OCI-M2 (cell line): ENCODE data around the gene DDX39B.

ENCODE experiments used
- DNase-seq: peaks from one replicate; lab custom pipeline; 2025; ENCODE audit not compliant: unreplicated experiment; lab: John Stamatoyannopoulos, UW

The DDX39B gene

DNA sequence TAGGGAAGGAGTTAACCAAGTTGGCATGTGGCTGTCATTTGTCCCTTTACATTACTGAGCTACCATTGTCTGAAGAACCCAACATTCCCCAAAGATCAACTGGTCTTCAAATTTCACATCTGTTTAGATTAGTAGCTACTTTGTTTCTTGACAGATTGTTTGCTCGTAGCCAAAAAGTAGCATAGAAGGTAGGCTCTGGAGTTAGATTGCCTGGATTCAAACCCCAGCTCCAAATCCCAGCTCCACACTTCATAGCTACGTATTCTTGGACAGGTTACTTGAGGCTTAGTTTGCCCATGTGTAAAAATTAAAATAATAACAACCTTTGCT lies 6.7 kb upstream of the DDX39B start:
- DNase-seq = no peak

- DNase-seq = no peak
Observed at GRCh38 chr6:31547727-31548543, 6.1 kb upstream of the DDX39B start.

DNA sequence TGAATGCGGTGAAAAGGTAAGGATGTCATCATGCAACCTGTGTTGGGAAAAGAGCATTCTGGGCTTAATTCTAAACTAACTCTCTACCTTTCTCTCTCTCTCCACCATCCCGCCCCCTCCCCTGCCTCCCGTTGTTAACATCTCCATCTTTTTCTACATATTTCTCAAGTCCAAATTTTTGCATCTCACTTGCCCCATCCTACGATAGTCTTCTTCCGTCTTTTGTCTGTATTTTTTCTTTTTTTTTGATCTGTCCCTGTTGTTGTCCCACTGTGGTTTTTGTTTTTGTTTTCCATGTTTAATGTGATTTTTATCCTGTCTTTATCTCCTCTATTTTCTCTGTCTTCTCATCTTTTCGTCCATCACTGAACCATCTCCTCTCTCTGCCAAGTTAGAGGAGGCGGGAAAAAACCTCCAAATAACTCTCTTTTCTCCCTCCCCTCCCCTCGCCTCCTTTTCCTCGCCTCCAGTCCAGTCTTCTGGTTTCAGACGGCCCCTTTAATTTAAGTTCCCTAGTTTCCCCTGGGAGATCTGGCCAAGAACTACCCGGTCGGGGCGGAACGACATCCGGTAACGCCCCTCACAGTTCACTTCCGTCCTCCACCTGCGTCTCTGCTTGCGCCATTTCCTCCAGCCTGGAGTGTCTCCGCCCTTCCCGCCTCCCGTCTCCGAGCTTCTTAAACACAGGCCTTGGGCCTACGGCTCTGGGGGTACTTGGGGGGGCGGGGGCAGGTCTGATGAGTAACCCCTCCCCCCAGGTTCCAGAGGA lies 5.3 kb upstream of the DDX39B start, which contains the start of gene NFKBIL1:
Gene NFKBIL1, plus strand, starts transcription at position 651 of the 769 bp plus-strand sequence. Its CDS starts 87 bp downstream, at position 738.
- peak; percentile 86 for DNase-seq

DNA sequence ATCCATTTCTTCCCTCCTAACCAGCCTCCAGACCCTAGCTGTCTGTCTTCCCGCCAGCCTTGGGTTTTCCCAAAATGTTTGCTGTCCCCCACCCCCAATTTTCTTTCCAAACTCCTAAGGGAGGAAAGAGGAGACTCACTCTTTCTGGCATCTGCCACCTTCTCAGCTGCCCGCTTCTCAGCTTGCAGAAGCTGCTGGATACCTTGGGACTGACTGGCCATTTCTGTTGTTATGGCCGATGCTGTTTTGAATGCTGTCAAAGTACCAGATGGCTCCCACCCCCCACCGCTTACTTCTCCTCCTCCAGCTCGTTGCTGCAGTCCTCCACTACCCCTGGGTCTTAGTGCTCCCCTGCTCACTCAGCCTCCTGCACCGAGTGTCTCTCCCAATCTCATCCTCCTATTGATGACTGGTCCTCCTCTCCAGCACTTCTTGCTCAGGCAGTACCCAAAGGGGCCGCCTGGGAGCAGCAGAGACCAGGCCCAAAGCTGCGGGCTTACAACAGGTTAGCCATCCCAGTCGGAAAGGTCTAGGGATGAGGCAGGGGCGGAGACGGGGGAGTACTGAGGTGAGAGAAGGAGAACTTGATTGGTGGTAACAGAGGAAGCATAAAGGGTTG lies 4.6 kb upstream of the DDX39B start, which contains the start of gene ATP6V1G2:
Gene ATP6V1G2, minus strand, starts transcription at position 270 of the 619 bp plus-strand sequence. Its CDS starts 49 bp downstream, at position 221.
- DNase-seq = peak; percentile 76

GRCh38 chr6:31545291-31545690 lies 3.5 kb upstream of the DDX39B start:
- DNase-seq = no peak

DNA sequence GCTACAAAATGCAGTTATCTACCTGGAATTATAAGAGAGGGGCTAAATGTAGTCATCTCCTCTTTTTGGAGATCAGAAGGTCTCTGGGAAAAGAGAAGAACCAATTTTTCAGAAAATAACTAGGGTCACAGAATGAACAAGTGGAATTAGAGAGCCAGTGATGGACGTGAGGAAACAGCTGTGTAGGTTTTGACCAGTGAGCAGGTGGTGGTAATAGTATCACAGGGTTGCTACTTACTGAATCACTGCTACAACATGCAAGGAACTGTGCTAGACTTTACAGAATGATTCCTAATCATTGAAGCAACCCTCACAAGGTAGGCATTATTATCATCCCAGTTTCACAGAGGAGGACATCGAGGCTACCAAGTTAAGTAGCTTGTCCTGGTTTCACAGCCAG lies 2.9 kb upstream of the DDX39B start:
- DNase-seq = no peak

GRCh38 chr6:31543639-31544038 lies 1.8 kb upstream of the DDX39B start:
- no peak for DNase-seq

DNA sequence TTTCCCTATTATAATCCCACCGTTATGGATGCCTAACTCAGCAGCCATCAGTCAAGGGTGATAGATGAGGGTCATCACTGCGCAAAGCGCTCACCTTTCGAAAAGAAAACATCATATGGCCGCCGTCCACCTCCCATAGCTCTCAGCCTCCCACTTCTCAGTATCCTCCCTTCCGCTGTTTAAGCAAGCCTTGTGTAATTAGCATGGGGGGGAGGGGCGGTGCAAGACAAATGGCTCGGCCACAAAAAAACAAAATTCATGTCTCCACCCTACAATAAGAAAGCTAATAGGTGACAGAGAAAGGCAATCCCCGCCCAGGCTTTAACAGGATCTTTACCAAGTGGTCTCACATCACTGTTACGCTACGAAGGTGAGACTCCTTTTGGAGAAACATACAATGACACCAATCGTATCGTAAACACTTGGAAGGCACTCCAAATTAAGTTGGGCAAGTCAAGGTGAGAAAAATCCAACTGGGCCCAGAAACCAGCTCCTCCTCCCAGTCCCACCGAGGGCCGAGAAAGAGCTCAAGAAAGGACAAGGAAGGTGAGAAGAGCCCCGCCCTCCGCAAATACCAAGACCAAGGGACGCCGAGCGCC lies 645 bp downstream of the DDX39B start:
- no peak for DNase-seq

GRCh38 chr6:31540640-31541039 lies 1.2 kb downstream of the DDX39B start:
- no peak for DNase-seq

DNA sequence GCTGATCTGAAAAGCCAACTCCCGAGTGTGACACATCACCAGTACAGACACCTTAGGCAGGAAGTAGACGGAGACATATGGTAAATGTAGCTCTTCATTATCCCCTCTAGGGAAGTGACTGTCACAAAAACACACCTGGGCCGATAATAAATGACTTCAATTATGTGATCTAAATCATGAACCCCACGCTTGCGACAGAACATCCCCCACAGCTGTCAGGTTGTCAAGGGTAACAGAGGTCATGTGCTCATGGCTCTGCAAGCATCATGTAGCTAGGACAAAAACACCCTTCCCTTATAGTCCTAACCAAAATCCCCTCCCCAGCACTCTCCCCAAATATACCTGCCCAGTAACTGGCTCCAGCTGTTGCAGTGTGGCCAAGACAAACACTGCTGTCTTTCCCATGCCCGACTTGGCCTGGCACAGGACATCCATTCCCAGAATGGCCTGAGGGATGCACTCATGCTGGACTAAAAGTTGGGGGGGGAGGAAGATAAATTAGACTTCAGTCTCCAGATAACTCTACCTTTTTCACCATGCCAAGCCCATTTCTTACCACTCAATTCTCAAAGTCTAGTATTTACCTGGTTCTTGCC lies 2.9 kb downstream of the DDX39B start:
- no peak for DNase-seq

DNA sequence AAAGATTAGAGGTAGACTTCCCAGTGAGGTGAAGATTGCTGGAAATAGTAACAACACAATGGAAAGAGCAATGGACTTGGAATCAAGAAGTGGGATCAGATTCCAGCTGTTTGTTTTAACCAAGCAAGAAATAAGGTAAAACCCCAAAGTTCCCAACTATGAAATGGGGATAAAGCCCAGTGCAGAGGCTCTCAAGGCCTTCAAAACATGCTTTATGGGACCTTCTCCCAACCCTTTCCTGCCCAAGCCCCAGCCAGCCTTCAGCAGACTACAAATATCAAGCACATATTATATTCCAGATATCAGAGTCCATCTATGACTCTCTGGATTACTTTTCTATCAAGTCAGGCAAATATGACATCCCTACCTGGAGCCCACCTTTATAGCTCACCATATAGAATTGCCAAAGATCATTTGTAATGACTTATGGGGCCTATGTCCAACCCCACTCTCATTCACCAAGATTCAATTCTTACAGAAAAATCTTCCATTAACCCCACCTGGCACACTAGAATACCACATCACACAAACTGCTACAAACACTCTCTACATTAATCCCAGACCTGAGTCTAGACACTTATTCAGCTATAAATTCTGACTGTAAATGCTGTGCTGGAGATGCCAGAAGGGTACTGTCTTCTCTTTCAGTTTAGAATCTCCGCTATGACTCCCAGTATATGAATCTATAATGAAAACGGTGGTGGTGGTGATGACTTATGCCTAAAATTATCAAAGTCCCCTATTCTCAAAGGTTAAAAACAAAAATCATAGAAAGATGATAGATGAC lies 6.1 kb downstream of the DDX39B start:
- DNase-seq = no peak

- DNase-seq = no peak
Observed at GRCh38 chr6:31534521-31535040, 7.2 kb downstream of the DDX39B start.

GRCh38 chr6:31534011-31534410 lies 7.8 kb downstream of the DDX39B start:
- DNase-seq = no peak

DNA sequence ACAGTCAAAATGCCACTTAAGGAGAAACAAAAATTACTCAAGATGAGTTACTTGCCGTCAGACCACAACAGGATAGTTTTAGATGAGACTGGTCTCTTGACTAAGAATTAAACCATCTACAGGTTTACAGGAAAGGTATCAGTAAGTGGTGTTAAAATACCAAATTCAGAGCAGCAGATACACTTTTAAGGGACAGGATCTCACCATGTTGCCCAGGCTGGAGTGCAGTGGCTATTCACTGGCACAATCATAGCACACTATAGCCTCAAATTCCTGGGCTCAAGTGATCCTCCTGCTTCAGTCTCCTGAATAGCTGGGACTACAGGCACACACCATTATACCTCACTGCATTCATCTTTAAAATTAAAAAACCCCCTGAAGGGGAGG lies 8.4 kb downstream of the DDX39B start:
- no peak for DNase-seq

DNA sequence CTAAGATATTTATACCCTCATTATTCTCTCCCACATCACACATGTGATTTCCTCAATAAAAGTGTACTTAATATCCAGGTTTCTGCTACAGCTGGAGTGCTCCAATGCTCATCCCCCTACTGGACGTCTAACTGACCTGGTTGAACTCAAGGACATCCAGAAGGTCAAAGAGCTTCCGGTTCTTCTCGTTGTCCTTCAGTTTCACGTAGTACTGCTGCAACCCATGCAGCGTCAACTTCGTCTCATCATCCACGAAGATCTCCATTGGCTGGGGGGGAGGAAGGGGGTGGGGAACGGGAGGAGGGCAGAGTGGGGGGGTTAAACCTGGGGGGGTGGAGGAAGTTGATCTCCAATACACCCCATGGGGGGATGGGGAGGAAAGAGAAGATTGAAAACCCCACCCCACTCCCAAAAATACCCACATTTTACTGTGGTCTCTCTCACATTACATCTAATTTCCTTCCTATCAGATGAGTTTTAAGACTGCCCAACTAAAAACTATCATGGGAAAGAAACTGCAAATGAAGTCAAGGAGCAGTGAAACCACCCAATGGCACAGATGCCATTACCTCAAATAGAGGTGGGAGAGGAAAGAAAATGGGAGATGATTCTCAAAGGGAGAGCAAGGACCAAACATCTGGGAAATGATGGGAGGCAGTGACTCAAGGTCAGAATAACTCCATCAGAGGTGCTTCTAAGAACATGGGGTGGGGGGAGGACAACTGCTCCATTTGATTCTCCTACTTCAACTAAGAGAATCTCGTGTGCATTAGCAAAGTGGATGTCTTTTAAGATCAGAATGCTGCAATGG lies 9.0 kb downstream of the DDX39B start:
- no peak for DNase-seq

DNA sequence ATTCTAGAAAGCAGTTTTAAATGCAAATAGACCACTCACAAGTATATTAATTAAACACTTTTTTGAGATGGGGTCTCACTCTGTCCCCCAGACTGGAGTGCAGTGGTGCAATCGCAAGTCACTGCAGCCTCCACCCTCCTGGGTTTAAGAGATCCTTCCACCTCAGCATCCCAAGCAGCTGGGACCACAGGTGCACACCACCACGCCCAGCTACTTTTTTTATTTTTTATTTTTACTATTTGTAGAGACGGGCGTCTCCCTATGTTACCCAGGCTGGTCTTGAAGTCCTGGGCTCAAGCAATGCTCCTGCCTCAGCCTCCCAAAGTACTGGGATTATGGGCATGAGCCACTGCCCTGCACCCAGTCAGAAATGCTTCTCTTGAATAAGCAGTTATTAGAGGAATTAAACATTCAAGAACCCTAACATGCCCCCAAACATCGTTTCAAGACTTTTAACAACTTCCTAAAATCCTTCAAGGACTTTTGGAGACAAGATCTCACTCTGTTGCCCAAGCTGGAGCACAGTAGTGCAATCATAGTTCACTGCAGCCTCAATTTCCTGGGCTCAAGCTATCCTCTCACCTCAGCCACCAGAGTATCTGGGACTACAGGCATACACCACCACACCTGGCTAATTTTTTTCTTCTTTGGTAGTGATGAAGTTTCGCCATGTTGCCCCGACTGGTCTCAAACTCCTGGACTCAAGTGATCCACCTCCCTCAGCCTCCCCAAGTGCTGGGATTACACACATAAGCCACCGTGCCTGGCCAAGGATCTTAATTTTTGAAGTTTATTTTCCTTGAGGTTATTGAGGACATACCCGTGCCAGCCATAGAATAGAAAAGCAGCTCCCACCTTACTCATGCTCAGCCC lies 9.8 kb downstream of the DDX39B start:
- no peak for DNase-seq

GRCh38 chr6:31531162-31531561 lies 10.6 kb downstream of the DDX39B start:
- DNase-seq = no peak

GRCh38 chr6:31530659-31531058 lies 11.1 kb downstream of the DDX39B start:
- no peak for DNase-seq
